Peyer's patch (tissue), 4 donors: ENCODE results near the gene SOX10.

Source experiments
- CTCF ChIP-seq, 6 experiments: fragments of 450-650 bp in 4 of 6; fragments of 200-600 bp in 2 of 6; sonication (generic) in 1 of 6; IDR thresholded peaks; one replicate each; pipeline ENCODE4 v1.5.1; 2017 to 2019; ENCODE audit warnings: antibody characterized with exemption in 6 of 6, mild to moderate bottlenecking in 3 of 6, moderate library complexity in 1 of 6
- POLR2A ChIP-seq, 2 donors: fragments of 450-650 bp; IDR thresholded peaks; one replicate each; pipeline ENCODE4 v1.5.1; 2017; ENCODE audit warnings: antibody characterized with exemption in 2 of 2, mild to moderate bottlenecking in 2 of 2, moderate library complexity in 2 of 2

DNA sequence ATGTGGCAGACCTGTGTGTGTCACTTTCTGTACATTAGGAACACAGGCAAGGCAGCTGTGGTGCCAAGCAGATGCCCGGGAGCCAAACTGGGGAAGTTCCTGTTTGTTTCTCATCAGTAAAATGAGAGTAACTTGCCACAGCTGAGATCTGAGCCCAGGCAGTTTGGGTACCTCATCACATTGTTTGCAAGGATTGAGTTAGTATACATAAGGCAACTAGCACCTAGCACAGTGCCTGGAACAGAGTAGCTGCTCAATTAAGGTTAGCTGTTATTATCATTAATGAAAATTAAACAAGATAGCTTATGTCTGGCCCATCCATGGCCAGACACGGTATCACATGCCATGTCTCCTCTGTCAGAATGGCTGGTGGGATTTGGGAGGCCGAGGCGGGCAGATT lies 7.8 kb downstream of the SOX10 start:
- no peak for TF ChIP-seq CTCF (IDR thresholded peaks at IDR 0.05)
- no peak for TF ChIP-seq POLR2A (IDR thresholded peaks at IDR 0.05)
